Body of pancreas (tissue), 4 donors: ENCODE measurements around the gene PCDHA10.
"Not testable (repeated sequence)": the region's sequence is repeated elsewhere in the genome, so short reads cannot be mapped to it uniquely, and the experiment has no call there.

ENCODE experiments used
- CTCF ChIP-seq, 7 experiments: fragments of 450-650 bp in 4 of 7; fragments of 200-600 bp in 3 of 7; sonication (generic) in 3 of 7; IDR thresholded peaks; one replicate each; pipeline ENCODE4 v1.5.1; 2016 to 2019; ENCODE audit warnings: antibody characterized with exemption in 7 of 7
- POLR2A ChIP-seq, 3 donors: fragments of 450-650 bp; IDR thresholded peaks; one replicate each; pipeline ENCODE4 v1.6.1; 2016; ENCODE audit warnings: antibody characterized with exemption in 3 of 3, mild to moderate bottlenecking in 2 of 3

DNA sequence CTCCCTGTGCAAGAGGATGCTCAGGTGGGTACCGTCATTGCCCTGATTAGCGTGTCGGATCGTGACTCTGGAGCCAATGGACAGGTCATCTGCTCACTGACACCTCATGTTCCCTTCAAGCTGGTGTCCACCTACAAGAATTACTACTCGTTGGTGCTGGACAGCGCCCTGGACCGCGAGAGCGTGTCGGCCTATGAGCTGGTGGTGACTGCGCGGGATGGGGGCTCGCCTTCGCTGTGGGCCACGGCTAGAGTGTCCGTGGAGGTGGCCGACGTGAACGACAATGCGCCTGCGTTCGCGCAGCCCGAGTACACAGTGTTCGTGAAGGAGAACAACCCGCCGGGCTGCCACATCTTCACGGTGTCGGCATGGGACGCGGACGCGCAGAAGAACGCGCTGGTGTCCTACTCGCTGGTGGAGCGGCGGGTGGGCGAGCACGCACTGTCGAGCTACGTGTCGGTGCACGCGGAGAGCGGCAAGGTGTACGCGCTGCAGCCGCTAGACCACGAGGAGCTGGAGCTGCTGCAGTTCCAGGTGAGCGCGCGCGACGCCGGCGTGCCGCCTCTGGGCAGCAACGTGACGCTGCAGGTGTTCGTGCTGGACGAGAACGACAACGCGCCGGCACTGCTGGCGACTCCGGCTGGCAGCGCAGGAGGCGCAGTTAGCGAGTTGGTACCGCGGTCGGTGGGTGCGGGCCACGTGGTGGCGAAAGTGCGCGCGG is 21.0 kb downstream of the PCDHA10 start:
- not testable (repeated sequence) for TF ChIP-seq CTCF, POLR2A (IDR thresholded peaks at IDR 0.05)
